Ramos (cell line): ENCODE data around the gene SLC16A8.

Experiments
- in situ Hi-C: fragments of 300-500 bp; cut with MboI; formaldehyde crosslinking; loops from one replicate; pipeline ENCODE4 v1.14.3; 2022; ENCODE audit warnings: low sequenced_read_pairs; ENCODE audit not compliant: unreplicated experiment

SLC16A8 gene, protein sequence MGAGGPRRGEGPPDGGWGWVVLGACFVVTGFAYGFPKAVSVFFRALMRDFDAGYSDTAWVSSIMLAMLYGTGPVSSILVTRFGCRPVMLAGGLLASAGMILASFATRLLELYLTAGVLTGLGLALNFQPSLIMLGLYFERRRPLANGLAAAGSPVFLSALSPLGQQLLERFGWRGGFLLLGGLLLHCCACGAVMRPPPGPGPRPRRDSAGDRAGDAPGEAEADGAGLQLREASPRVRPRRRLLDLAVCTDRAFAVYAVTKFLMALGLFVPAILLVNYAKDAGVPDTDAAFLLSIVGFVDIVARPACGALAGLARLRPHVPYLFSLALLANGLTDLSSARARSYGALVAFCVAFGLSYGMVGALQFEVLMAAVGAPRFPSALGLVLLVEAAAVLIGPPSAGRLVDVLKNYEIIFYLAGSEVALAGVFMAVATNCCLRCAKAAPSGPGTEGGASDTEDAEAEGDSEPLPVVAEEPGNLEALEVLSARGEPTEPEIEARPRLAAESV

DNA sequence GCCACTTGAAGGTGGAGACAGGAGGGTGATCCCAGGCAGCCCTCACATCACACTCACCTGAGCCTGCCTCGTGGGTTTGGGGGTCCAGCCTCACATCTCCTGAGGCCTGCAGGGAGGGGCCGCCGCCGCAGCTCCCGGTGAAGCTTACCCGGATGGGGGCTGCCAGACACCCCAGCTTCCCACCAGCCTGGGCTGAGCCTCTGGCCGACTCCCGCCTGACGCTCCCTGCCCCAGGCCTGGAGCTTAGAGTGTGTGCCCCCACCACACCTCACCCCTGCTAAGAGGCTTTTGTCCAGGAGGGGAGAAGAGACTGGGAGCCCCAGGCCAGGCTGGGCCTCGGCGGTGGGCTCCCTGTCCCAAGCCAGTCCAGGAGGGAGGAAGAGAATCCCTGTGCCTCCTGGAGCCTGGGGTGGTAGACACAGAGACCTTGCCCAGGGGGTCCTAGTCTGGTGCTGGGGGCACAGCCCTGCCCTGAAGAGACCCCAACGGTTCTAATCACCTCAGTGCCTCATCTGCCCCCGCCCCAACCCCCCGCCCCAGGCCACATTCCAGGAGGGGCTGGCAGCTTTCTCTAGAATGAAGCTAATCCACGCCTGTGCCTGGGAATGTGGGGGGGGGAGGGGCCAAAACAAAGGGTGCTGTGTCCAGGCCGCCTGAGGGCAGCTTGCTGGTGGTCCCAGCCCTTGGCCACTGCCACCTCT is at the start of gene SLC16A8:
Gene SLC16A8, minus strand, starts transcription at position 254 of the 701 bp plus-strand sequence. CDS start 1,311 bp downstream, outside the sequence.
- in situ Hi-C loops = no loop called here

DNA sequence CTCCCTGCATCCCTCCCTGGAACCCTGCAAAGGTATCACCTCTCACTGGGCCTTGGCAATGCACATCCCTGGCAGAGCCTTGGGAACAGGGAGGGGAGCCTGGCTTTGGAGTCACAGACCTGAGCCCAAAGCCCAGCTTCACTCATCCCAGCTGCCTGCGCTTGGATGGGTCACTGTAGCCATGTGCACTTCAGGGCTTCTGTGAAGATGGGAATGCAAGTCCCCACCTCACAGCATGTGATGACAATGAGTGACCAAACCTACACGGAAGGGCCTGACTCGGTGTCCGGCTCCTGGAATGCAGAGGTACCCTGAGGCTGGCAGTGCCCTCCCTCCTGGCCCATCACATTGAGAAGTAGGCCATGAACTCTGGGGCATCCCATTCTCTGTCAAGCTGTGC is 49.3 kb upstream of the SLC16A8 start:
- in situ Hi-C loops = no loop called here

DNA sequence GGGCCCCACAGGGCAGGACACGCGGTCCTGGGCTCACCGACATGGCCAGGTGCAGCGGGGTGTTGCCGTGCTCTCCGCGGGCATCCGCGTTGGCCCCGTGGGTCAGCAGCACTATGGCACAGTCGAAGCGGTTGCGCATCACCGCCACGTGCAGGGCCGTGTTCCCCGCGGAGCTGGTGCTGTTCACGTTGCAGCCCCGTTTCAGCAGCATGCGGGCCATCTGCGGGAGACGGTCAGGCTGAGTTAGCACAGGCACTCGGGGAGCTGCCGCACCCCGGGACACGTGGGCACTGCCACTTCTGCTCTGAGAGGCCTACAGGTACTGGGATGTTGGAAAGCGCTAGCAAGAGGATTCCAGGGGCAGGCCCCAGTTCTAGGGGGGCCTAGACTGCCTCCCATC is 48.8 kb upstream of the SLC16A8 start:
- in situ Hi-C loops = no loop called here

DNA sequence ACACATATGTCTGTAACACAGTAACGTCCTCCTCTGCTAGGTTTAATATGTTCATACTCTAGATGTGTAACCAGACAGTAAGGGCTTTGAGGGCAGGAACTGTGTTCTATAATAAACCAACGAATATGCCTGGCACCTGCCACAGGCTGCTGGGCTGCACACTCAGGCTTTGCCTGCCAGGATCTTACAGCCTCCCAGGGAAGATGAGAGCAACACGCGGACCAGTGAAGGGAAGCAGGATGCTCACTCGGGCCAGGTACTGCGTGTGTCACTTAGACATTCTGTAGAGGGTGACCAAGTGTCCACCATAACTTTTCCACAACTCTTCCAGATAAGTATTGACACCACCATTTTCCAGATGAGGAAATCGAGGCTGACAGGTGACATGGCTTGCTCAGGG is 48.2 kb upstream of the SLC16A8 start:
- in situ Hi-C loops = no loop called here

DNA sequence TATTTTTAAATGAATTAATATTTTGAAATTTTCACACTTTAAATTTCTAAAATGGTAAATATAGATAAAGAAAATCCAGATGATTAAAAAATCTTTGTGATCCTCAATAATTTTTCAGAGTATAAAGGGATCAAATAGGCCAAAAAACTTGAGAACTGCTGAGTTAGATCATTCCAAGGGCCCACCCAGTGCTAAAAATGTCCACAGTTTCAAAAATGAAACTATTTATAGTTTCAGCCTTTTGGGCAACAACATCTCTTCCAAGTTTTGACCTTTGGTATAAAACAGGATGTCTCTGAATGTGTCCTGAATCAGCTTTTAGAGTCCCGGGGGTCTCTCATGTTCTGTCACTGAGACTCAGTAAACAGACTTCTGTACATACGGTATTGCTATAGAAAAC is 47.4 kb upstream of the SLC16A8 start:
- in situ Hi-C loops = no loop called here

DNA sequence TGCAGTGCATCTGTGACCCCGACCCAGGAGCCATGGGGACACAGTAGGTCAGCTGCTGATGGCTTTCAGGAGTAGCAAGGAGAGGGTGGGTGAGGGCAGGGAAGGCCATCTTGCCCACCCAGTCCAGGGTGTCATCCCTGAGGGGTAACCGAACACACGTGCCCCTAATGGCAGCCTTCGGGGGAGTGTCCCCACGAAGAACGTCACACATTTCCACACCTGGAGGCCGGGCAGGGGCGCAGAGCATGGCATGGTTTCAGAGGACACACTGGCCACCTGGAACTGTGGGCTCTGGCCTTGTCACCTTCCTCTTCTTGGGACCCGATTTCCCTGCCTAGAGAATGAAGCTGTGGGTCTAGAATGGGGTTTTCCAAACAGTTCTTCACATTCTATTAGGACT is 45.9 kb upstream of the SLC16A8 start:
- in situ Hi-C loops = no loop called here

DNA sequence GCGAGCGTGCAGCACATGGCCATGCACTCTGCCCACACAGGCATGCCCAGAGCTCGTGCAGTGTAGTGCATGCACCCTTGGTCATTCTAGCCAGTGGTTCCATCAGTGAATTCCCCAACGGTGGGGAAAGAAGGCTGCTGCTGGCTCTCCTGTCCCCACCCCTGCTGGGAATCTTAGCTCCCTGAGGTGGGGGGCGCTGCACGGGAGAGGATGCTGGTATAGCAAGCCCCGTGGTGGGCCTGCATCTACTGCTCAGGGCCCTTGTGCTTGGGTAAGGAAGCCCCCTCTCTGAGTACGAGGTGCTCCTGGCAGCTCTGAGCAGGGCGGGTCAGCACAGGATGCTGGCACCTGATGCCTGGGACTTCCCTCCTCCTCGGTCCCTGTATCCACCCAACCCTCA is 45.0 kb upstream of the SLC16A8 start:
- in situ Hi-C loops = no loop called here

DNA sequence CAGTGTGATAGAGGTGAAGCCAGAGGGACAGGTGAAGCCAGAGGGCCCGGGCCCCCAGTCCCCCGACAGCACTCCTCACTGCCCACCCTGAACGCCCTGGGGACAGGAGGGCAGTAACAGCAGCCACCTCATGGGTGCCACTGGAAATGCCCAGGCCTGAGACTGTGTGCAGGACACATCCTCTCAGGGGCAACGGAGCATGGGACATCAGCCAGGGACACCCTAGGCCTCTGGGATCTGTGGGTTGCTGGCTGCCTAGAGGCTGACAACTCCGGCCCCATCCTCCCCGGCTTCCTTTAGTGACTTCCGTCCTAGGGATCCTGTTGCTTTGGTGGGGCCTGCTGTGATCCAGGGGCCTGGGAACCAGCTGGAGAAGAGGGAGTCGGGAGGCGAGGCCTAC is 43.9 kb upstream of the SLC16A8 start:
- in situ Hi-C loops = no loop called here

DNA sequence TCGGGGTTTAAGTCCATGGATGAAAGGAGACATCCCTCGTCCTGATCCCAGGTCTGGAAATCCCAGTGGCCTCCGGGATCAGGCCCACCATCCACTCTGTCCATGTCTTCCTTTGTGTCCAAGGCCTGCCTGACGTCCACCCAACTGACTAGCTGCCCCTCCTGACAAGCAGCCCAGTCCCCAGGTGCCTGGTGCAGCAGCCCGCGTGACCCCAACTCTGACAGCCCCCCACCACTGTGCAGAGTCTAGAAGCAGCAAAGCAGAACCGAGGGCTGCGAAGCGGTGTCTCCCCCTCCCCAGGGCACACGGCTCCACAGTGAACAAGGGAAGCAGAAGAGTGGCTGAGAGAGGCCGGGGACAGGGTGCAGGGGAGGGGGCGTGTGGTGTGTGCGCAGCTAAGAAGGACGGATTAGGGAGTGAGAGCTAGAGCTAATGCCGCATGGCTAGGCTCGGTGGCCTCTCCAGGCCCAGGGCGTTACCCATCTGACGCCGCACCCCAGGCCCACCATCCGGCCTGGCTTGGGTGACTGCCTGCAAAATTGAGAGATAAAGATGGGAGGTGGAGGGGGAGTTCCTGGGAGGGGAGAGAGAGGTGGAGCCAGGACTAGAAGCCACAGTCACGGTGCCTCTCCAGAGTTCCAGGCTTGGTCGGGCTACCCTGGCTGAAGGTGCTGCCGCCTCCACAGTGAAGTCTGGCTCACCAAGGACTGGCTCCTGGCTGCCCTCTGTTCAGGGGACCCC is 43.1 kb upstream of the SLC16A8 start:
- in situ Hi-C loops = no loop called here

DNA sequence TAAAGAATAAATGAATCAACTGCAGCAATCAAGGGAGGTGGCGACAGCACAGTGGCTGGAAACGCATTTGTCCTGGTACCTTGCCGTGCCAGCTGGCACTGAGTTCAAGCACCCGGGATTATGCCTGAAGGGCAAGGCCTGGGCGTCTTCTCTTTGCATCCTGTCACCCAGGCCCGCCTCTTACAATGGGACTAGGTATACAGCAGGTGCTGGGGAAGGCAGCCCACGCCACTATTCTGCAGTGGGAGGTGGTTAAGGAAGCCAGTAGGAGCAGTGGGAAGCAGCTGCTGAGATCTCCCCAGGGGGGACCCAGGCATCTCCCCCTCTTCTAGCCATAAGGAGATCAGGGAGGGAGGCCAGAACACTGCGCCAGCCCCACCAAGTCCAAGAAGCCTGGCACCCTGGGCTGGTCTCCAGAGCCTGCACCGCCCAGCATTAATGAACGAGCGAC is 41.8 kb upstream of the SLC16A8 start:
- in situ Hi-C loops = no loop called here

DNA sequence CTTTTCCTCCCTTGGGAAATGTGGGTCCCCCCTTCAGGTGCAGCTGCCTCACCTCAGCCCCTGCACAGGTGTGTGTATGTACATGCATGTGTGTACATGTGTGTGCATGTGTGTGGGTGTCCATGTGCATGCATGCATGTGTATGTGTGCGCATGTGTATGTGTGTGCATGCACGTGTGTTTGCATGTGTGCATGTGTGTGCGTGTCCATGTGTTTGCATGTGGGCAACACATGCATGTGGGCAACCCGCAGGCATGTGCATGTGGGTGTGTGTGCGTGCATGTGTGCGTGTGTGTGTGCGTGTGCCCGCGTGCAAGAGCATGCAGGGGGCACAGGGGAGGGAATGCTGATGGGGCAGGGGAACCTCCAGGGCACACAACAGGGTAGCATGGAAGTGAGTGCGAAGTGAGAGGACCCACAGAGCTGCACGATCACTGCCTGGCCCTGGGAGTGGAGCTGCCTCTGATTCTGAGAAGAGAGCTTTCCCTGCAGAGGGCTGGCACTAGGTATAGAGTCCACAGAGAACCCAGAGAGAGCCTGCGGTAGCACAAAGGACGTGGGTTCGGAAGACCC is 41.1 kb upstream of the SLC16A8 start:
- in situ Hi-C loops = no loop called here

DNA sequence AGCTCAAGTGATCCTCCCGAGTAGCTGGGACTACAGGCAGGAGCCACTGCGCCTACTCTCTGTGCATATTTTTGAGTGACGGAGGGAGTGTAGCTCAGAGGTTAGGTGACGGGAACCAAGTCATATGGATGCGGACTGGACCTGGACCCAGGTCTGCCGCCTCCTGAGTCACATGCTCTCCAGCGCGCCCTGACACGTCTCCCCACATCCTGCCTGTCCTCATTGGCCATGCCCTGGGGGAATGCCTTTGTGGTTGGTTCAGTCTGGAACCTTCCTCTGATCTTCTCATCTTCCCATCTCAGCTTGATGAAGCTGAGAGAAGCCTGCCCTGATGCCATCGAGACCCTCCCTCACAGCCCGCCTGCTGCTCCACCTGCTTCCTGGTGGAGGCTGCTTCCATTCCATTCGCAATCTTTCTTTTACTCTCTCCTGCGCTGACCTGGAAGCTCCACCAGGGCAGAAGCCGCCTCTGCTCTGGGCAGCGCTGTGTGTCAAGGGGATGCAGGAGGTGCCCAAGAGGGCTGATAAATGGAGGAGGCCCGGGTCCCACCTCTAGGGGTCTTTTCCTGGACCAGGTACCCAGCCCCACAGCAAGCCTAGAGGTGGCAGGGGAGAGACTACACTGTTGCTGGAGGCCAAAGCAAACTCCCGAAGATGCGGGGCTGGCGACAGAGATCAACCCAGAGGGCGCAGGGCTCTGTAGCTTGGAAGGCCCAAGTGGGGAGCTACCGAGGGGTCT is 40.4 kb upstream of the SLC16A8 start:
- in situ Hi-C loops = no loop called here

DNA sequence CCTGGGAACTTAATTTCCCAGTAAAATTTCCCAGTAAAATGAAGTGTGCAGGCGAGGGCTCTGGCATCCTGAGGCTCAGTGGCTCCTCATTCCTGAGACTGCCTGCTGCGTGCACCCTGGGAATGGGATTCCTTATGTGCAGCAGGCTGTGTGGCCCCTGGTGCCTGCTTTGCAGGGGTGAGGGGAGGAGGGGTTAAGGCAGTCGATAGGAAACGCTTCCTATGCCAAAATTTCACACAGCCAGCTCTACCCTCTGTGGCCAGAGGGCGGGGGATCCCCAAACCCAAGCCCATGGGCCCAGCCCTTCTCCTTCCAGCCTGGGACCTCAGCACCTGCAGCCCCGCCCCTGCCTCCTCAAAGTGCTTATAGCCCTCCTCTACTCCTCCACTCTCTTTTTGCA is 38.6 kb upstream of the SLC16A8 start:
- in situ Hi-C loops = no loop called here

DNA sequence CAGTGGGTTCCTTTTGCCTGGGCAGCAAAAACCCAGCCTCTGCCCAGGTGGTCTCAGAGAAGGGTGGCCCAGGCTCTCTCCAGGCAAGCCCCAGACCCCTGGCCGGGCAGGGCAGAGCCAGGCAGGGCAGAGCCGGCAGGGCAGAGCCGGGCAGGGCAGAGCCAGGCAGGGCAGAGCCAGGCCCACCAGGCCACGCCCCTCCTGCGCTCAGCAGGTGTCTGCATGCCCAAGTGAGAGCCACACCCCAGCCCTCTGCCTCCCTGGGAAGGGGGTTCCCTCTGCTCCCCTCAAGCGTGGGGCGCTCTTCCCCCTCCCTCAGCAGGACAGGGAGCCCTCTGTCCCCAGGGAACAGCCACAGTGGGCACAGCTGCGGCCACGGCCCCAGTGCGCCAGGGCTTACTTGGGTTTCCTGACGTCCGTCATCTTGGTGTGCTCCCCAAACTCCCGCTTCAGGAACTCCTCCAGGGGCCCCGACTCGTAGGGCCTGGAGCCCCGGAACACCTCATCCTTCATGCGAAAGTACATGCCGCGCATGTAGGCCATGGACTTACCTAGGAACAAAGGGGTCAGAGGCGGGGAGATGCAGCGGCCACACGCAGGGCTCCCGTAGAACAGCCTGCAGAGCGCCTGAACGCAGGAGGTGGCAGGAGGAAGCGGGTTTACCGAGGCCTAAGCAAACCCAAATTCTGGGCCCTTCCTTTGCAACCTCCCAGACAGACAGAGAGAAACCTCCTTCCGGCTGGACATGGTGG is 36.6 kb upstream of the SLC16A8 start:
- in situ Hi-C loops = no loop called here

DNA sequence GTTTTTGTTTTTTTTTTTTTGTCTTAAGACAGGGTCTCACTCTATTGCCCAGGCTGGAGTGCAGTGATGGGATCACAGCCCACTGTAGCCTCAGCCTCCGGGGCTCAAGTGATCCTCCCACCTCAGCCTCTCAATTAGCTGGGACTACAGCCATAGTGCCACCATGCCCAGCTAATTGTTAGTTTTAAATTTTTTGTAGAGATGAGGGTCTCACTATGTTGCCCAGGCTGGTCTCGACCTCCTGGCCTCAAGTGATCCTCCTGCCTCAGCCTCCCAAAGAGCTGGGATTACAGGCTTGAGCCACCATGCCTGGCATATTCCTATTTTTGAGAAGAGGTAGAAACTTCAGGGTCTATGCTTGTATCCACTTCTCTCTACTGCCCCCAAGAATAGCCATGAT is 34.8 kb upstream of the SLC16A8 start:
- in situ Hi-C loops = loop anchor here (10.0 kb wide), 1 partner anchor 236 kb away; no protein-coding TSS in a partner anchor

DNA sequence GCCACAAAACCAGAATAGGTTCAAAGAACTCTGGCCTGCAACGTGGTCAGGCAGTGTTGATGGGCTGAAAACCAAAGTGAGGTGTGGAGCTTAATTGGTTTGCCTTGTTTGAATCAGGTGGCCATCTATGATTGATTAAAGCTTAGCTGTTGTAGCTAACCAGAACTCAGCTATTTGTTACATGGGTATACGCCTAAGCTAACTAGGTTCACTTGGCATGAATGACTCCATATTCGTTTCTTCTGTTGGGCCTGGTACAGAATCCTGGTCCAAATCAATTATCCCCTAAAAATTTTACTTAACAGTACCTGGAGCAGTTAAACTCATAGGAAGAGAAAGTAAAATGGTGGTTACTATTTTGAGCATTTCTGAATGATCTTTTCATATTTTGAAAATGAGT is 34.2 kb upstream of the SLC16A8 start:
- in situ Hi-C loops = loop anchor here (10.0 kb wide), 1 partner anchor 237 kb away; no protein-coding TSS in a partner anchor

DNA sequence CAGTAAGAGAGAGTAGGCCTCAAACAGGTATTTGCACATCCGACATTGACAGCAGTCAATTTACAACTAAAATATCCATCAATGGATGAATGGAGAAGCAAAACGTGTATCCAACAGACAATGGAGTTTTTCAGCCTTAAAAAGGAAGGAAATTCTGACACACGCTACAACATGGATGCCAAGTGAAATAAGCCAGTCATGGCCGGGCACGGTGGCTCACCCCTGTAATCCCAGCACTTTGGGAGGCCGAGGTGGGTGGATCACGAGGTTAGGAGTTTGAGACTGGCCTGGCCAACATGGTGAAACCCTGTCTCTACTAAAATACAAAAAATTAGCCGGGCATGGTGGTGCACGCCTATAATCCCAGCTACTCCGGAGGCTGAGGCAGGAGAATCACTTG is 33.6 kb upstream of the SLC16A8 start:
- in situ Hi-C loops = loop anchor here (10.0 kb wide), 1 partner anchor 237 kb away; no protein-coding TSS in a partner anchor

DNA sequence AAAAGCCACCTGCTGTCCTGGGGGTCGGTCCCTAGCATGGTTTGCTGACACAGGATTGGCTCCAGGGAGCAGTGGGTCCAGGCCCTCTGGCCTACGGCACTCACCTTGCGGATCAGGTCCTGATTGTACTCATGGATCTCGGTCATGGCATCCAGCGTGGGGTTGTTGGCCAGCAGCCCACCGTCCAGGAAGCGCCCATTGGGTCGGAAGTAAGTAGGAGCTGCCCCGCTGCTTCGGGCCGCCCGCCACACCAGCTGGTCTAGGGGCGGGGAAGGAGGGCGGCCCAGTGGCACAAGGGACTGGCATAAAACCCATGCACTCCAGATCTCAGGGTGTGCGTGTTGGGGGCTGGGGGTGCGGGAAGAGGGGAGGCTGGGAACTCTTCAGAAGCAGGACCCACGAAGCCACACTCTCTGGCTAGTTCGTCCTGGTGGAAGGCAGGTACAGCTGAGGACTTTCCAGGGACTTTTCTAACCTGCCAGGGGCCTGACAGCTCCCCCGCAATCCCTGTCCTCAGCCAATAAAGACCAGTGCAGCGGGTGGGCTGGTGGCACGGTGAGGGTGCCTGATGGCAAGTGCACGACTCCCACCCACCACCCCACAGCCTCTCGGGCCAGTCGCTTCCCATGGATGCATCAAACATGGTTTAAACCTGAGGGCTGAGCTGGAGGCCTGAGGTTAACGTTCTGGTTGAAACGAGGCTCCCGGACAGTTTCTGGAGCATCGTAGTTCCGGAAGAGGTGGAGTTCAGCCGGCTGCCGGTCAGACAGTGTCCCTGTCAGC is 31.6 kb upstream of the SLC16A8 start:
- in situ Hi-C loops = loop anchor here (10.0 kb wide), 1 partner anchor 239 kb away; no protein-coding TSS in a partner anchor
